GM12873 (cell line): ENCODE measurements around the gene LRRTM3.

Experiments used
- TF ChIP-seq, protein P1 (sequence below): IDR thresholded peaks from 2 replicates; pipeline ENCODE4 v1.5.1; 2012; ENCODE audit warnings: low read depth, mild to moderate bottlenecking, moderate library complexity, low read length, control low read depth; ENCODE audit not compliant: insufficient read depth; ENCODE audit errors: missing control alignments

LRRTM3 gene

DNA sequence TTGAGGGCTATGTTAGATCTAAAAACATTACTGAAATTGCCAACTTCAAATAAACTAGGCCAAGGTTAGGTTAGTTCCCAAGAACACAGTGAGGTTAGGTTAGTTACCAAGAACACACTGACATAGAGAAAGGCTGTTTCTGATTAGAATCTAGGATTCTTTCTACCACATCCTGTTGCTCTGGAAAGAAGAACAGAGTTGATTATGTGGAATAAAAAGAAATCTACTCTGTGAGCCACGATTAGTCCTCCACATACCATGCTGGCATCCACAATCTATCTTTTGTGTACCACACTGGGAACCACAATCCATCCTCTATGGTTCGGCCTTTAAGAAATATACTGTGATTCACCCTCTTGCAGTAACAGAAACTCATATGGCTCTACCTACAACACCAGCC lies 91.4 kb downstream of the LRRTM3 start:
- TF ChIP-seq, protein P1, sequence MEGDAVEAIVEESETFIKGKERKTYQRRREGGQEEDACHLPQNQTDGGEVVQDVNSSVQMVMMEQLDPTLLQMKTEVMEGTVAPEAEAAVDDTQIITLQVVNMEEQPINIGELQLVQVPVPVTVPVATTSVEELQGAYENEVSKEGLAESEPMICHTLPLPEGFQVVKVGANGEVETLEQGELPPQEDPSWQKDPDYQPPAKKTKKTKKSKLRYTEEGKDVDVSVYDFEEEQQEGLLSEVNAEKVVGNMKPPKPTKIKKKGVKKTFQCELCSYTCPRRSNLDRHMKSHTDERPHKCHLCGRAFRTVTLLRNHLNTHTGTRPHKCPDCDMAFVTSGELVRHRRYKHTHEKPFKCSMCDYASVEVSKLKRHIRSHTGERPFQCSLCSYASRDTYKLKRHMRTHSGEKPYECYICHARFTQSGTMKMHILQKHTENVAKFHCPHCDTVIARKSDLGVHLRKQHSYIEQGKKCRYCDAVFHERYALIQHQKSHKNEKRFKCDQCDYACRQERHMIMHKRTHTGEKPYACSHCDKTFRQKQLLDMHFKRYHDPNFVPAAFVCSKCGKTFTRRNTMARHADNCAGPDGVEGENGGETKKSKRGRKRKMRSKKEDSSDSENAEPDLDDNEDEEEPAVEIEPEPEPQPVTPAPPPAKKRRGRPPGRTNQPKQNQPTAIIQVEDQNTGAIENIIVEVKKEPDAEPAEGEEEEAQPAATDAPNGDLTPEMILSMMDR: no peak

GRCh38 chr10:67022099-67022498 lies 96.3 kb downstream of the LRRTM3 start:
- TF ChIP-seq, protein P1: no peak

GRCh38 chr10:67033878-67034277 lies 108.0 kb downstream of the LRRTM3 start:
- TF ChIP-seq, protein P1: no peak

- TF ChIP-seq, protein P1: no peak
These were observed 111.0 kb downstream of the LRRTM3 start for GRCh38 chr10:67036808-67037207.

GRCh38 chr10:67043041-67043440 lies 117.2 kb downstream of the LRRTM3 start:
- TF ChIP-seq, protein P1: no peak

DNA sequence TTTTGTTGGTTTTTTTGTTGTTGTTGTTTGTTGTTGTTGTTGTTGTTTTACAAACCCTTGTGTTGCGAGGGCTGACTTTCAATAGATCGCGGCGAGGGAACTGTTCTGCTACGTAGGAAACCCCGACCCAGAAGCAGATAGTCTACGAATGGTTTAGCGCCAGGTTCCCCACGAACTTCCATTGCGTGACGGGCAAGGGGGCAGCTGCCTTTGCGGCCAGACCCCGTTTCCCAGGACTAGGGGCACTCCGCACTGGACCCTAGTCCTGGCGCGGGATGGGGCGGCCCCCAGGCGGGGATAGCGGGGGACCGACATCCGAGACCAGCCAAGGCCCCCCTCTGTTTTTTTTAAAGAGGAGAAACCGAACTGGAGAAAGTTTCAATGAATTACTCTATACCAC lies 119.6 kb downstream of the LRRTM3 start:
- TF ChIP-seq, protein P1: no peak

DNA sequence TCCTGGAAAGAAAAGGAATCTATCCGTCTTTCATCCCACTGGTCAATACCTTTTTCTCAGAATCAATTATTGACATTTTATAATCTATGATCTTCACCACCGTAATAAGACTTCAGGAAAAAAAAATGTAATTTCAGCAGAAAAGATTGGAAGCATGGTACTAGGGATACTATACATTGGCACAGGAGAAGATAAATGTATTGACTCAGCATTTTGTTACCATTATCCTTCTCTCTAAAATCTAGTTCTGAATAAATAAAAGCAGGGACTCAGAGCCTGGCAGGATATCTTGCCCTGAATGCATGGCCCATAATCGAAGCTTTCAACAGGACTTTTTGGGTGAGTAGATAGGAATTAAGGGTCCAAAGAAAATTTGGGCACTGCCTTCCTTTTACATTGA lies 120.7 kb downstream of the LRRTM3 start:
- TF ChIP-seq, protein P1: no peak
